Measurements from ENCODE around the gene BCAS3. TPM values are rescaled to one million over a fixed set of nuclear protein-coding genes. Genes with fewer than 3 reads are reported as not detected.

Gene BCAS3
- total and polyA plus RNA-seq, 2 experiments from 2014 or later = 18.0 to 20.2 TPM

GRCh38 chr17:61416211-61416539 lies 738.5 kb downstream of the BCAS3 start:
- Histone ChIP-seq H3K79me2 (ENCODE audit: insufficient read depth) (no peaks in the 10 kb centered on the region), H3K36me3 (ENCODE audit: low read depth) (no peaks in the 10 kb centered on the region), H3K4me3 (no peak overlapping the region), H3F3A (ENCODE audit: insufficient read depth) (no peaks in the 10 kb centered on the region), H3K27me3 (replicated peaks; ENCODE audit: insufficient read depth) (peaks cover 18% of the 10 kb centered on the region), H3K27ac (no peak overlapping the region), H3K4me1 (ENCODE audit: insufficient read depth) (peaks cover 8% of the 10 kb centered on the region; the same call in 1 of the 2 replicates), H3K9ac (no peak overlapping the region), H2AFZ (peak overlapping the region; percentile 70), H3K9me3 (ENCODE audit: low read depth) (no peaks in the 10 kb centered on the region), H4K20me1 (ENCODE audit: insufficient read depth) (no peaks in the 10 kb centered on the region), H3K9me2 (ENCODE audit: insufficient read depth) (no peaks in the 10 kb centered on the region), H3K4me2 (ENCODE audit: unreplicated experiment) (no peak overlapping the region)
- TF ChIP-seq EZH2phosphoT487 (IDR thresholded peaks at IDR 0.05; ENCODE audit: insufficient read depth, low read depth) (no peak), EZH2 (IDR thresholded peaks at IDR 0.05; ENCODE audit: insufficient read depth, poor library complexity, severe bottlenecking) (no peak)
- DNase-seq = no peak
- in situ Hi-C loops (cut with MboI) = loop anchor here (5.0 kb wide), 1 partner anchor 136 kb away; no protein-coding TSS in a partner anchor
- 88 to 91% methylated on average over 6 of the region's 6 CpGs for WGBS, 2 experiments (ENCODE audit: low coverage in 1 of 2, low lambda C conversion rate in 2 of 2, missing lambda C conversion rate in 2 of 2)

GRCh38 chr17:61416540-61417363 lies 739.1 kb downstream of the BCAS3 start:
- peak; percentile 90 for DNase-seq
- Histone ChIP-seq H3K27ac (no peak overlapping the region), H3K9ac (no peak overlapping the region), H2AFZ (peak overlapping the region; percentile 70), H3K9me2 (ENCODE audit: insufficient read depth) (no peaks in the 10 kb centered on the region), H4K20me1 (ENCODE audit: insufficient read depth) (no peaks in the 10 kb centered on the region), H3K27me3 (replicated peaks; ENCODE audit: insufficient read depth) (peaks cover 23% of the 10 kb centered on the region), H3K4me2 (ENCODE audit: unreplicated experiment) (peak overlapping the region; percentile 59), H3K36me3 (ENCODE audit: low read depth) (no peaks in the 10 kb centered on the region), H3K79me2 (ENCODE audit: insufficient read depth) (no peaks in the 10 kb centered on the region), H3K9me3 (ENCODE audit: low read depth) (no peaks in the 10 kb centered on the region), H3F3A (ENCODE audit: insufficient read depth) (no peaks in the 10 kb centered on the region), H3K4me1 (ENCODE audit: insufficient read depth) (peaks cover 8% of the 10 kb centered on the region; the same call in 1 of the 2 replicates), H3K4me3 (peak overlapping the region; percentile 34)
- TF ChIP-seq EZH2 (IDR thresholded peaks at IDR 0.05; ENCODE audit: insufficient read depth, poor library complexity, severe bottlenecking) (no peak), EZH2phosphoT487 (IDR thresholded peaks at IDR 0.05; ENCODE audit: insufficient read depth, low read depth) (no peak)
- 21 to 22% methylated on average over 42 to 43 of the region's 43 CpGs for WGBS, 2 experiments (ENCODE audit: low coverage in 1 of 2, low lambda C conversion rate in 2 of 2, missing lambda C conversion rate in 2 of 2)
- in situ Hi-C loops (cut with MboI) = loop anchor here (5.0 kb wide), 1 partner anchor 136 kb away; no protein-coding TSS in a partner anchor

- Histone ChIP-seq H2AFZ (no peak overlapping the region), H3F3A (ENCODE audit: insufficient read depth) (no peaks in the 10 kb centered on the region), H3K4me1 (ENCODE audit: insufficient read depth) (peaks cover 8% of the 10 kb centered on the region; the same call in 1 of the 2 replicates), H3K27me3 (replicated peaks; ENCODE audit: insufficient read depth) (peaks cover 36% of the 10 kb centered on the region), H3K79me2 (ENCODE audit: insufficient read depth) (no peaks in the 10 kb centered on the region), H3K4me3 (no peak overlapping the region), H3K27ac (no peak overlapping the region), H3K9me3 (ENCODE audit: low read depth) (no peaks in the 10 kb centered on the region), H4K20me1 (ENCODE audit: insufficient read depth) (no peaks in the 10 kb centered on the region), H3K9ac (no peak overlapping the region), H3K36me3 (ENCODE audit: low read depth) (no peaks in the 10 kb centered on the region), H3K4me2 (ENCODE audit: unreplicated experiment) (no peak overlapping the region), H3K9me2 (ENCODE audit: insufficient read depth) (no peaks in the 10 kb centered on the region)
- TF ChIP-seq EZH2 (IDR thresholded peaks at IDR 0.05; ENCODE audit: insufficient read depth, poor library complexity, severe bottlenecking) = no peak
- no peak for TF ChIP-seq EZH2phosphoT487 (IDR thresholded peaks at IDR 0.05; ENCODE audit: insufficient read depth, low read depth)
- in situ Hi-C loops (cut with MboI) = loop anchor here (5.0 kb wide), 1 partner anchor 134 kb away; no protein-coding TSS in a partner anchor
- DNase-seq = no peak
- 66 to 74% methylated on average over 2 of the region's 2 CpGs for WGBS, 2 experiments (ENCODE audit: low coverage in 1 of 2, low lambda C conversion rate in 2 of 2, missing lambda C conversion rate in 2 of 2)
Measured at GRCh38 chr17:61418449-61418848, 740.8 kb downstream of the BCAS3 start.

- Histone ChIP-seq H2AFZ (no peak overlapping the region), H3K27me3 (replicated peaks; ENCODE audit: insufficient read depth) (peaks cover 36% of the 10 kb centered on the region), H3K9me2 (ENCODE audit: insufficient read depth) (no peaks in the 10 kb centered on the region), H4K20me1 (ENCODE audit: insufficient read depth) (no peaks in the 10 kb centered on the region), H3K36me3 (ENCODE audit: low read depth) (no peaks in the 10 kb centered on the region), H3K4me1 (ENCODE audit: insufficient read depth) (peaks cover 8% of the 10 kb centered on the region; the same call in 1 of the 2 replicates), H3F3A (ENCODE audit: insufficient read depth) (no peaks in the 10 kb centered on the region), H3K79me2 (ENCODE audit: insufficient read depth) (no peaks in the 10 kb centered on the region), H3K27ac (no peak overlapping the region), H3K4me2 (ENCODE audit: unreplicated experiment) (no peak overlapping the region), H3K4me3 (no peak overlapping the region), H3K9ac (no peak overlapping the region), H3K9me3 (ENCODE audit: low read depth) (no peaks in the 10 kb centered on the region)
- in situ Hi-C loops (cut with MboI) = loop anchor here (5.0 kb wide), 1 partner anchor 133 kb away; no protein-coding TSS in a partner anchor
- DNase-seq = no peak
- TF ChIP-seq EZH2 (IDR thresholded peaks at IDR 0.05; ENCODE audit: insufficient read depth, poor library complexity, severe bottlenecking) (no peak), EZH2phosphoT487 (IDR thresholded peaks at IDR 0.05; ENCODE audit: insufficient read depth, low read depth) (no peak)
- 66 to 70% methylated on average over 8 of the region's 8 CpGs for WGBS, 2 experiments (ENCODE audit: low coverage in 1 of 2, low lambda C conversion rate in 2 of 2, missing lambda C conversion rate in 2 of 2)
Measured at GRCh38 chr17:61419496-61420046, 741.9 kb downstream of the BCAS3 start.
